Fibroblast of skin of scalp (primary cell): ENCODE results near the gene SDF2L1.
"Not testable (repeated sequence)": the region's sequence is repeated elsewhere in the genome, so short reads cannot be mapped to it uniquely, and the experiment has no call there.

ENCODE experiments used
- DNase-seq: peaks from one replicate; pipeline ENCODE4 v3.0.0-alpha.2; 2013

Gene SDF2L1

DNA sequence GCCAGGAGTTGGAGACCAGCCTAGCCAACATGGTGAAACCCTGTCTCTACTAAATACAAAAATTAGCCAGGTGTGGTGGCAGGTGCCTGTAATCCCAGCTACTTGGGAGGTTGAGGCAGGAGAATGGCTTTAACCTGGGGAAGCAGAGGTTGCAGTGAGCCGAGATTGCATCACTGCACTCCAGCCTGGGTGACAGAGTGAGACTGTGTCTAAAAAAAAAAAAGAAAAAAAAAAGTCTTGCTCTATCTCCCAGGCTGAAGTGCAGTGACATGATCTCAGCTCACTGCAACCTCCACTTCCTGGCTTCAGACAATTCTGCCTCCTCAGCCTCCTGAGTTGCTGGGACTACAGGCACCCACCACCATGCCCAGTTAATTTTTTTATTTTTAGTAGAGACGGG is 4.7 kb upstream of the SDF2L1 start:
- not testable (repeated sequence) for DNase-seq

DNA sequence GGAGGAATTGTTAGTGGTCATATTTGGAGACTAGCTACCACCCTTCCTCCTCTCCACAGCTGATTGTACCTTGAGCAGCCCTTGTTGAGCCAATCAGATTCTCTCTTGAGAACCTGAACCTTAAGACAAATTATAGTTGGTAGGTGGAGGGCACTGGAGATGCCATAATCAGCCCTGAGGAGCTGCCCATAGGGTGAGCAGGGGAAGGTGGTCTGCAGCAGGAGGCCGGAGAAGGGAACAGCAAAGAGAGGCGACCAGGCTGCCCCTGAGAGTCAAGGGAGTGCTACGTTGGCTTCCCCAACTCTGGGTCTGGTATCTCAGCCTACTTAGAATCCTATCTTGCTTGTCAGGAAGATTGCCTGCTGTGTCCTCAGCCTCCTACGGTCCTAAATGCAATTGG is 2.7 kb upstream of the SDF2L1 start:
- DNase-seq, result no peak

DNA sequence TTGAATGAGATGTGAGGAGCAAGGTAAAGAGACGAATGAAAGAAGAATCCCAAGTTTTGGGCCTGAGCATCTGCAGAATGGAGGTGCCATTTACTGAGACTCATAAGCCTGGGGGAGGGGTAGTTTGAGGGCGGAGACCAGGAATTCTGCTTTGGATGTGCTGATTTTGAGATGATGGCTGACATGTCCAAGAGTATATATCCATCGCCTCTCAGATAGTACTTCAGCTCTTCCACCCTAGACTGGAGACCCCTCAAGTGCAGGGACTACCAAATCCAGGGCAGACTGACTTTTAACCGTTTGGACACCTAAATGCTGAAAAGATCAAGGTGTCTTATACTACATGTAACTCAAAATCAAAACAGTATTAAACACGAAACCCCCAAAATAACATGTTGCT is 1.3 kb upstream of the SDF2L1 start:
- DNase-seq, result no peak

DNA sequence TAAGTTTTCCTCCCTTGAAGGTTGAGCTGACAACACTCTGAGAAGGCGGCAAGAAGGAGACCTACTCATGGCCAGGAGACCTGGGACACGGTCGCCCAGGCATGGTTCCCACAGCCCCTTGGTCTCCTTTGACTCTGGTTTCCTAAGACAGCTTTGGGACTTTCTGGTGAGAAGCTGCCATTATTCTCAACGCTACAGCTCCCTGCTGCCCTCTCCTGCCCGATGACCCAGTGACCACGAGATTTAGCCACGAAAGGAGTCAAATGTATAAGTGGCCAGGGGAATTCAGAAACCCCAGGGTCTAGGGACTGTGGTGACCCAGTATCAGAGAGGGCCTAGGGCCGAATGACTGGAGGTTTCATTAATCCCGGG is 699 bp upstream of the SDF2L1 start:
- DNase-seq, result peak; percentile 50

DNA sequence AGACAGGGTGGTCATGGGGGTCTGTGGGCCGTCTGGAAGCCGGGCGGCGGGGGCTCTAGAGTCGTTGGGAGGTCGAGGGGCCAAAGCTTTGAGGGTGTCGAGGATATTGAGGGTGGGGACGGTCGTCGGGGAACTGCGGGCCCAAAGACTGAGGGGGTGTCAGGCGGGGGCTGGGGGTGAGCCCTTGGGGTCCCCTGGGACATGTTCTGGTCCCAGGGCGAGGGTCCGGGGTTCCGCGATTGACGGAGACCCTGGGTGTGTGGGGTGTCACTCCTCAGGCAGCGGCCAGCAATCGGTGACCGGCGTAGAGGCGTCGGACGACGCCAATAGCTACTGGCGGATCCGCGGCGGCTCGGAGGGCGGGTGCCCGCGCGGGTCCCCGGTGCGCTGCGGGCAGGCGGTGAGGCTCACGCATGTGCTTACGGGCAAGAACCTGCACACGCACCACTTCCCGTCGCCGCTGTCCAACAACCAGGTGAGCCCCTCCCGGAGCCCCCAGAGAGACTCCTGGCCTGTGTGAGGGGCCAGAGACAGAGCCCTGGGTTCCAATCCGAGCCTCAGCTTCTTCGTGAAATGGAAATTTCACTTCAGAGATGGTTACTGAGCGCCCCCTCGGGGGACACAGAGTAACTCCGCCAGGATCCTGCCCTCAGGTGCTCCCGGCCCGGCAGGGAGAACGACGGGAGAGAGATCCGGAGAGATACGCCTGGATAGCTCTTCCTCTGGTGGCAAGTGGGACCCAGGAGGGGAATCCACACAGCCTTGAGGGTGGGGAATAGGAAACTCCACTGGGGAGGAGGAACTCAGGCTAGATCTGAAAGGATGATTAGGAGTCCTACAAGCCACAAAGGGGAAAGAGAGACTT is 714 bp downstream of the SDF2L1 start:
- peak; percentile 56 for DNase-seq

DNA sequence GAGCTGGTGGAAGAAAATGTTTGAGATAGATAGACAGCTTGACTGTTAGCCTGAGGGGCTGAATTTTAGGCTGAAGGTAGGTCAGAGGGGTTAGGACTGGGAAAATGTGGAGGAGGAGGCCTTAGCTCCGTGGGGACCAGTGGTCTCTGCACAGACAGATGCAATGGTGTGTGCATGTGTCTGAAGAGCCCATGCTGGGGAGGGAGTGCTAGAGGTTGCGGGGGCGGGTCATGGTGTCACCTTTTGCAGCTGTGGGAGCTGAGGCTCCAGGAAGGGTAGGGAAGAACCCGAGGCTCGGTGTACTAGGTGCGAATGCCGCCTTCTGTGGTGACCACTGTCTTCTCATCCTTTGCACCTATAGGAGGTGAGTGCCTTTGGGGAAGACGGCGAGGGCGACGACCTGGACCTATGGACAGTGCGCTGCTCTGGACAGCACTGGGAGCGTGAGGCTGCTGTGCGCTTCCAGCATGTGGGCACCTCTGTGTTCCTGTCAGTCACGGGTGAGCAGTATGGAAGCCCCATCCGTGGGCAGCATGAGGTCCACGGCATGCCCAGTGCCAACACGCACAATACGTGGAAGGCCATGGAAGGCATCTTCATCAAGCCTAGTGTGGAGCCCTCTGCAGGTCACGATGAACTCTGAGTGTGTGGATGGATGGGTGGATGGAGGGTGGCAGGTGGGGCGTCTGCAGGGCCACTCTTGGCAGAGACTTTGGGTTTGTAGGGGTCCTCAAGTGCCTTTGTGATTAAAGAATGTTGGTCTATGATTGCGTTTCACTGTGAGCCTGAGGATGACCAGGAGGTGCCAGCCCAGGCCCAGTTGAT is 1.6 kb downstream of the SDF2L1 start:
- no peak for DNase-seq

DNA sequence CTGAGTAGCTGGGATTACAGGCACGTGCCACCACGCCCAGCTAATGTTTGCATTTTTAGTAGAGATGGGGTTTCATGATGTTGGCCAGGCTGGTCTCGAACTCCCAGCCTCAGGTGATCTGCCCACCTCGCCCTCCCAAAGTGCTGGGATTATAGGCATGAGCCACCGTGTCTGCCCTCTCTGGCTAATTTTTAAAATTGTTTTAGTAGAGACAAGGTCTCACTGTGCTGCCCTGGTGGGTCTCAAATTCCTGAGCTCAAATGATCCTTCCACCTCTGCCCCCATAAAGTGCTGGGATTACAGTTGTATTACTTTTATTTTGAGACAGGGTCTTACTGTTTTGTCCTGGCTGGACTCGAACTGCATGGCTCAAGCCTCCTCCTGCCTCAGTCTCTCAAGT is 3.4 kb downstream of the SDF2L1 start:
- DNase-seq, result not testable (repeated sequence)

DNA sequence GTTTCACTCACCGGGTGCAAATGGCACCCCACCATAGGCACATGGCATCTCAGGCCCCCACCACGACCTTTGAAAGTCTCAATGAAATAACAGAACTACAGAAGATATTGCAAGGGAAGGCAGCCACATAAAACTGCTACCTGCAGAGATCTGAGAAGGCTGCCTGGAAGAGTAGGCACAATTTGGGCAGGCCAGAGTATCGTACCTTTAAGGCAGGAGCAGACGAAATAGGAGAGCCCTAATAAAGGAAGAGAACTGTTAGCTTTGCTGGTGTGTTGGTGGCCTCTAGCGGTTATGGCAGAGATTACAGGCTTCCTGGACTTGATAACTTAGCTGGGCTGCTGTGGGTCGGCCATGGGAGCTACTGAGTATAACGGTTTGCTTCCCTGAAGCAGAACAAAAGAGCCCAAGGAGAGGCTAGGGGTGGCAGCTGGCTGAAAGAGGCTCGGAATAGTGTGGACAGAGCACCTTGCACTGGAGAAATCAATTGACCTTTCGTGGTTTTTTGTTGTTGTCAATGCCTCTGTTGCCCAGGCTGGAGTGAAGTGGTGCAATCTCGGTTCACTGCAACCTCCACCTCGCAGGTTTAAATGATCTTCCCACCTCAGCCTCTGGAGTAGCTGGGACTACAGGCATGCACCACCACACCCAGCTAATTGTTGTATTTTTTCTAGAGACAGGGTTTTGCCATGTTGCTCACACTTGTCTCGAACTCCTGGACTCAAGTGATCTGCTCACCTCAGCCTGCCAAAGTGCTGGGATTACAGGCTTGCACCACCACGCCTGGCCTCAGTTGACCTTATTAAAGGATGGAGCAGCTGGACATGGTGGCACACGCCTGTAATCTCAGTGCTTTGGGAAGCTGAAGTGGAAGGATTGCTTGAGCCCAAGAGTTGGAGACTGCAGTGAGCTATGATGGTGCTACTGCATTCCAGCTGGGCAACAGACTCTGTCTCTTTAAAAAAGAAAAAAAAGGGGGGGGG is 4.8 kb downstream of the SDF2L1 start:
- peak; percentile 77 for DNase-seq

DNA sequence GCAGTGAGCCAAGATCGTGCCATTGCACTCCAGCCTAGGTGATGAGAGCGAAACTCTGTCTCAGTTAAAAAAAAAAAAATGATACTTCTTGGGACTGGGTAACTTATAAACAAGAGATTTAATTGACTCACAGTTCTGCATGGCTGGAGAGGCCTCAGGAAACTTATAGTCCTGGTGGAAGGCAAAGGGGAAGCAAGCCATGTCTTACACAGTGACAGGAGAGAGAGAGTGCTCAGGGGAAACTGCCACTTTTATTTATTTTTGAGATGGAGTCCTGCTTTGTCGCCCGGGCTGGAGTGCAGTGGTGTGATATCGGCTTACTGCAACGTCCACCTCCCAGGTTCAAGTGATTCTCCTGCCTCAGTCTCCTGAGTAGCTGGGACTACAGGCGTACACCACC is 8.2 kb downstream of the SDF2L1 start:
- DNase-seq, result no peak

DNA sequence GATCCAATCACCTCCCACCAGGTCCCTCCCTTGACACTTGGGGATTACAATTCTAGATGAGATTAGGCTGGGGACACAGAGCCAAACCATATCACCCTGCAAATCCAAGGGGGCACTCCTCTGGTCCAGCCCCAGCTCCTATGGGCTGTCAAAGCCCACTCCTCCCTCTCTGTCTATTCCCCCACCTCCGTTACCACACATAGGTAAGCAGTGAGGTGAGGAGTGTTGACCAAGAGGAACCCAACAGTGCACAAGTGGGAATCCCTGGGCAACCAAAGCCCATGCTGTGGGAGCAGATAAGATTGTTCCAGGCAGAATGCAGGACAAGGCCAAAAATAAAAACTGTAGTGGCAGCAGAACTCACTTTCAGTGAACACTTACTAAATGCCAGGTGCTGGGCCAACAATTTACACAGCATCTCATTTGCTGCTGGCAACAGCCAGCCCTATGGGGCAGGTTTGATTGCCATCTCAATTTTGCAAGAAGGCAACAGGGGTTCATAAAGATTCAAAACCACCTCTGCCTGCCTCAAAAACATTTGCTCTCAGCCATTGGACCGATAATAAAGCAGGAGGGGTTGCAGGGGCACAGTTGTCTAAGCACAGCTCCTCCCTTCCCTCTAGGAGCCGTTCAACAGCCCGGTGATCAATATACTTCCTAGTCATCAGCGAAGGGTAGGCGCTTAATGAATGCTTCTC is 8.9 kb downstream of the SDF2L1 start:
- no peak for DNase-seq

DNA sequence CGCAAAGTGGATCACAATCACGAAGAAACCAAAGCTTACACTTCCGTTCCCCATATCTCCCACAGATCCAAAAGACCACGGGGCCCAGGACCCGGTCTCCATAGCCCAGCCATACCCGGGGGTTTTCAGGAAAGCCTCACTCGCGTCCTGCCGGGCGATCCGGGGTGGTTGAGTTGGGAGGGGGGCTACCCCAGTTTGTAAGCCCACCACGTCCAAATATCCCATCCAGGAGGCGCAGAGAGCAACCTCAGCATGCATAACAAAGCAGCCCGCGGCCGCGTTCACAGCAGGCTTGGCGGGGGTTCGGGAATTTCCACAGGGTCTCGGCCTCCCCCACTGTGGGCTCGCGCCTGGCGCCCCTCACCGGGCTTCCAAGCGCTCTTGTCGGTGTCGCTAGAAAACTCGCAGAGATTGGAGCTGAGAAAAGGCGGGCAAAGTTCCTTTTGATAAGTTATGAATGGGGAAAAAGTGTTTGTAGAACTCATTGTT is 9.5 kb downstream of the SDF2L1 start:
- DNase-seq, result no peak

DNA sequence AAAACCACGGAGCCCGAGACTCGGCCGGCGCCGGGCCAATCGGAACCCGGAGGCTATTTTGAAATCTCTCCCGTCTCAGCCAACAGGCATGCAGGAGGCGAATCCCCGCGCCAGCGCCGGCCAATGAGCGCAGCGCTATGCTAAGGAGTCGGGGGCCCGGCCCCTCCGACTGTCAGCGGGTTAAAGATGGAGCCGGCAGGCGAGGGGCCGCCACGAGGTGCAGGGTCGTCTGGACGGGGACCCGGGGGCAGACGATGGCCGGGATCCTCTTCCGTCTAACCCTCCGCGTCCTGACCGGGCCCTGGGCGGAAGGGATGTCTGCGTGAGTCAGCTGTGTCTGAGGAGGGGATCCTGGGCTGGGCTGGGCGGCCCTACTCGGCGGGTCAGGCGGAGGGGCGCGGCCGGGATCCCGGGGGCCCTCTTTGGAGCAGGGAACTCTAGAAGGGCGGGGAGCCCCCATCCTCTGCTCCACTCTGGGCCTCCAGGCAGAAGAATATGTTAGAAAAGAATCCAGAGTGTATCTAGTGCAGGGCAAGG is 10.0 kb downstream of the SDF2L1 start:
- peak; percentile 89 for DNase-seq

DNA sequence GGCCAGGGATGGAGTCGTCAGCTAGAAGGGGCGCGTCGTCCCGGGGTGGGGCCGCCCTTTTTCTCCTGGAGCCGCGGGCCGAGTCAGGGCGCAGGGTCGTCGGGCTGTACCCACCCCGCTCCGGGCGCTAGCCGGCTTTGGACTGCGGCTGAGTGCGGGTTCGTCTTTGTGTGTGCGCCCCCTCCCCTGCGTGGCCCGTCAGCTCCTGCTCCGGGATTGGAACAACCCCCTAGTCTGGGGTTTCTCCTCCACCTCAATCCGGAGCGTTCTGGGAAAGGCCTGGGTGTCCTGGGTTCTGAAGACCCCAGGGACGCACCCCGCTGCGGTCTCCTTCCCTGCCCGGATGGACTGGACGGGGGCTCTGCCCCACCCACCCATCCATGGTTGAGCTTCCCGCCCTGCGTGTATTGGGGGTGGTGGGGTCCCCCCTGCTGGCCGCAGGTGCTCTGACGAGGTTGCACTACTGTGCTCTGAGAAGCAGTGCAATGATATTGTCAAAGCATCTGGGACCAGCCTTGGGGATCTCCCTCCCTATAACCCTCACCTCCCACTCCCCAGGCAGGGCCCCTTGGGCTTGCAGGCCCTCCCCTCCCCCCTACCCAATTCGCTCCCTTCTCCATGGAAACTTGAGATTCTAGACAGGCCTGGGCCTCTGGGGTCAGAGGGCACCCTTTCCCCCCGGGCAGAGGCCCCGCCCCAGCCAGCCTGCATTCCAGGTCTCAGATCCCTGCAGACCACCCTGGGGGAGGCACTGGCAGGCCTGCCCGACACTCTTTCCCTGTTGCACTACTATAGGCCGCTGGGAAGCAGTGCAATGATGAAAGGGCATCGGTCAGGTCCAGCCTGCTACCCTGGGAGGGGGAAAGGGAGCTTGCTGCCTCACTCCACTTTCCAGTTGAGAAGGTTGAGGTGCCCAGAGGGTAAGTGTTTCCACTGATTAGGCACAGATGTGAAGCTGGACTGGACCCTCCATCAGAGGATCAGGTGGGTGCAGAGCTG is 10.7 kb downstream of the SDF2L1 start:
- DNase-seq, result no peak

DNA sequence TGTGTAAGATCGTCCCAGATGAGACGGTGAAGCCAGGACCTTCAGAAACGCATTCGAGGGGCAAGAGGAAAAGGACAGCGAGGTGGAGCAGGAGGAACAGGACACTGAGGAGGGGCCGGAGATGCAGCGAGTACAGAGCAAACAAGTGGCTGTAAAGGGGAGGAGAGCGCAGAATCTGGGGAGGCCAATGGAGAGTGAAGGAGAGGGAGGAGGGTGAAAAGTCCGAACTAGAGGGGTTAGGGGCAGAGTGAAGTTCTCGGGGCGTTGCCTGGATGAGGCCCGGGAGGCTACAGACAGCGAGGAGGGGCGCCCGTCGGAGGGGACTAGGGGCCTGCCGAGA is 14.9 kb downstream of the SDF2L1 start:
- DNase-seq, result no peak

DNA sequence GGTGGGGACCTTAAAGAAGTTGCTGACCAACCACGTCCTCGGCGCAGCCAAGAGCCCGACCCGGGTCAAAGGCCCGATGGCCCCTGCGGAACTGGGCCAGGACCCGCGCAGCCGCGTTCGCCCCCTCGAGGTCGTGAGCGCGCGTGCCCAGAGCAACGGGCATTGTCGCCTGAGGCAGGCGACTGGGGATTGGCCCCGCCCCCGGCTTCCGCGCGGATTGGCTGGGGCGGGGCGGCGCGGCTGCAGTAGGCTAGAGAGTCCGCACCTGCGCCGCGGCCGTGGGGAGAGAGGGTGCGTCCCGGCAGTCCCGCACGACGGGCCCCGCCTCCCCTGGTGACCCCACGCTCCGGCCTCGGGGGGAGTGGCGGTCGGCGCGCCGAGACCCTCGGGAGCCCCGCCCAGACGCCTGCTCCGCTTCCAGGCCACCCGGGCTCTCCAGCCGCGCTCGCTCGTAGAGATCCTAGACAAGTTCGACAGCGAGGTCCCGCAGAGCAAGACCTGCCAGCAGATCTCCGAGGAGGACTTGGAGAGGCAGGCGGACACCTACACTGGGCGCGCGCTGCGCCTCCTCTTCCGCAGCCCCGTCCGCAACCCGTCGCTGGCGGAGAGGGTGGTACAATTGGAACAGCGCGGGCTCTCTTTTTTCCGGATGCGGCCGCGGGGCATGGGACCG is 15.4 kb downstream of the SDF2L1 start:
- DNase-seq, result peak; percentile 50

DNA sequence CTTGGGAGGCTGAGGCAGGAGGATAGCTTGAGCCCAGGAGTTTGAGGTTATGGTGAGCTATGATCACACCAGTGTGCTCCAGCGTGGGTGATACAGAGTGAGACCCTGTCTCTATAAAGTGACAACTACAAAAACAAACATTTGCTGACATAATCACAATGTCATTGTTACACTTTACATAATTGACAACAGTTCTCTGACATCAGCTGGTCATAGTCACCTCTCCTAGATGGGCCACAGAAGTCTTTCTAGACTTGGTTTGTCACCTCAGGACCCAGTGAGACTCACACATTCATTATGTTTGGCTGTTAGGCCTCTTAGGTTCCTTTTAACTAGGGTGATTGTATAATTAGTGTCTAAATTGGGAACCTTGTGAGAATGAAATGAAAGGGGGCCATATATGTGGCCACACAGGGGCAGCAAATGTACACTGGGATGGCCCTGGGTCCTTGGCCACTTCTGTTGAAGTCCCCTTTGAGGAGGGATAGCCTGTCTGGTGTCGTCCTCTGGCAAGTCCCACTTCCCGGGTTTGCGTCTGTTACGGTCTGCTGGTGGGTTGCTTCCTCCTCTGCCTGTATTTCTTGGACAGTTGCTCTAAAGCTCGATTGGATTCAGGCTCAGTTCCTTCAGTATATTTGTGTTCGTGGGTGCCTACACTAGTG is 17.9 kb downstream of the SDF2L1 start:
- no peak for DNase-seq

DNA sequence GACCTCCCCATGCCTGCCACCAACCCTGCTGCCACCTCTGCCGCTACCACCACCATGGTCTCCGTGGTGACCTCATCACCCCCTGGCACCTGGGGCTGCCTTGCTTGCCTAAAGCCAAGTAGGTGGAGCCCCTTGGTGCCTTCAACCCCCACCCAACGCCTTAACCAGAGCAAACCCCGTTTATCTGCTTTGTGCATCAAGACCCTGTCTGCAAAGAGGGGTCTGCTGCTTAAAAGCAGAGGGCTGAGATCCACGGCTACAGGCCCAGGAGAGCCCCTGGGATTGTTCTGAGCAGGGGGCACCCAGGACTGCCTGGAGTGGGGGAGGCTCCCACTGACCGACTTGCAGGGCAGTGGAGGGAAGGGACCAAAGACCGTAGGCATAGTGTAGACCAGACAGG is 18.8 kb downstream of the SDF2L1 start:
- no peak for DNase-seq

DNA sequence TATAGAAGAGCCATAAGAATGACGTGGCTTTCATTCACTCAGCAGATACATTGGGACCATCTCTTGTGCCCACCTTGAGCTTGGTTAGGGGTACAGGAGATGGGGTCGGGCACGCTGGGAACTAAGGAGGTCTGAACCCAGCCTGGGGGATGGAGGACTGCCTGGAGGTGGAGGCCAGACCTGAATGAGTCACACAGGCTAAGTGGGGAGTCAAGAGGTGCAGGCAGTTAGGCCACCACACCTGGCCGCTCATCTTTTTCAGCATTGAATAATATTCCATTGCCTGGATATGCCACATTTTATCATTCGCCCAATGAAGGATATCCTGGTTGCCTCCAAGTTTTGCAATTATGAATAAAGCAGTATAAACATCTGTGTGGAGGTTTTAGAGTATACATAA is 19.9 kb downstream of the SDF2L1 start:
- no peak for DNase-seq

DNA sequence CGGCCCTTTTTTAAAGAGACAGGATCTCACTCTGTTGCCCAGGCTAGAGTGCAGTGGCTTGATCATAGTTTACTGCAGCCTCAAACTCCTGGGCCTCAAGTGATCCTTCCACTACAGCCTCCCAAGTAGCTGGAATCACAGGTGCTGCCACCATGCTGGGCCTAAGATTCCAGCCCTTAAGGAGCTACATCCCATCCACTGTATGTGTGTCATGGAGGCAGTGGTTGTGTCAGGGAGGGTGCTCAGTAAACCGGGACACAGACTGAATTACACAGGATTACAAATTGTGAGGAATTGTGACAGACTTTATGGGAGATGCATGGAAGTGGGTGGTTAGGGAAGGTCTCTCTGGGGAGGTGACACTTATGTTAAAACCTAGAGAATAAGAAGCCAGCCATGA is 21.6 kb downstream of the SDF2L1 start:
- DNase-seq, result no peak
